Measurements from ENCODE around the gene CD38.

DNA sequence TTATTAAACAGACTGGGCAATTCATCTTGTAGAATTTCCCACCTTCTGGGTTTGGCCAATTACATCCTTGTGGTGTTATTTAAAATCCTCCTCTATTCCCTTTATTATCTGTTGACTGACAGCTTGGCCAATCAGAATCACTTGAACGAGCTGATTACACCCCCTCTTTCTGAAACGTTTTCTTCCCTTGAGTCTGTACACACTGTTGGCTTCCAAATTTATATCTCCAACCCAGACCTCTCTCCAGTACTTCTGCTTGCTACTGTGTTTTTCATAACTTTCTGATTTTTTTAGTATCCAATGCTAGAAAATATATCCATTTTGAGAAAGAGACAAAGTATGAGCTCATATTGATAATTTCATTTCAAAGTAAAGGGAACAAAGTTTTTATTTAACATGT is 14.8 kb downstream of the CD38 start:
- TF ChIP-seq, protein P1, sequence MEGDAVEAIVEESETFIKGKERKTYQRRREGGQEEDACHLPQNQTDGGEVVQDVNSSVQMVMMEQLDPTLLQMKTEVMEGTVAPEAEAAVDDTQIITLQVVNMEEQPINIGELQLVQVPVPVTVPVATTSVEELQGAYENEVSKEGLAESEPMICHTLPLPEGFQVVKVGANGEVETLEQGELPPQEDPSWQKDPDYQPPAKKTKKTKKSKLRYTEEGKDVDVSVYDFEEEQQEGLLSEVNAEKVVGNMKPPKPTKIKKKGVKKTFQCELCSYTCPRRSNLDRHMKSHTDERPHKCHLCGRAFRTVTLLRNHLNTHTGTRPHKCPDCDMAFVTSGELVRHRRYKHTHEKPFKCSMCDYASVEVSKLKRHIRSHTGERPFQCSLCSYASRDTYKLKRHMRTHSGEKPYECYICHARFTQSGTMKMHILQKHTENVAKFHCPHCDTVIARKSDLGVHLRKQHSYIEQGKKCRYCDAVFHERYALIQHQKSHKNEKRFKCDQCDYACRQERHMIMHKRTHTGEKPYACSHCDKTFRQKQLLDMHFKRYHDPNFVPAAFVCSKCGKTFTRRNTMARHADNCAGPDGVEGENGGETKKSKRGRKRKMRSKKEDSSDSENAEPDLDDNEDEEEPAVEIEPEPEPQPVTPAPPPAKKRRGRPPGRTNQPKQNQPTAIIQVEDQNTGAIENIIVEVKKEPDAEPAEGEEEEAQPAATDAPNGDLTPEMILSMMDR (IDR thresholded peaks at IDR 0.05; ENCODE audit: poor library complexity, severe bottlenecking): no peak
- no peak for TF ChIP-seq EP300 (conservative IDR thresholded peaks at IDR 0.05; ENCODE audit: poor library complexity, severe bottlenecking)
- TF ChIP-seq, protein P2, sequence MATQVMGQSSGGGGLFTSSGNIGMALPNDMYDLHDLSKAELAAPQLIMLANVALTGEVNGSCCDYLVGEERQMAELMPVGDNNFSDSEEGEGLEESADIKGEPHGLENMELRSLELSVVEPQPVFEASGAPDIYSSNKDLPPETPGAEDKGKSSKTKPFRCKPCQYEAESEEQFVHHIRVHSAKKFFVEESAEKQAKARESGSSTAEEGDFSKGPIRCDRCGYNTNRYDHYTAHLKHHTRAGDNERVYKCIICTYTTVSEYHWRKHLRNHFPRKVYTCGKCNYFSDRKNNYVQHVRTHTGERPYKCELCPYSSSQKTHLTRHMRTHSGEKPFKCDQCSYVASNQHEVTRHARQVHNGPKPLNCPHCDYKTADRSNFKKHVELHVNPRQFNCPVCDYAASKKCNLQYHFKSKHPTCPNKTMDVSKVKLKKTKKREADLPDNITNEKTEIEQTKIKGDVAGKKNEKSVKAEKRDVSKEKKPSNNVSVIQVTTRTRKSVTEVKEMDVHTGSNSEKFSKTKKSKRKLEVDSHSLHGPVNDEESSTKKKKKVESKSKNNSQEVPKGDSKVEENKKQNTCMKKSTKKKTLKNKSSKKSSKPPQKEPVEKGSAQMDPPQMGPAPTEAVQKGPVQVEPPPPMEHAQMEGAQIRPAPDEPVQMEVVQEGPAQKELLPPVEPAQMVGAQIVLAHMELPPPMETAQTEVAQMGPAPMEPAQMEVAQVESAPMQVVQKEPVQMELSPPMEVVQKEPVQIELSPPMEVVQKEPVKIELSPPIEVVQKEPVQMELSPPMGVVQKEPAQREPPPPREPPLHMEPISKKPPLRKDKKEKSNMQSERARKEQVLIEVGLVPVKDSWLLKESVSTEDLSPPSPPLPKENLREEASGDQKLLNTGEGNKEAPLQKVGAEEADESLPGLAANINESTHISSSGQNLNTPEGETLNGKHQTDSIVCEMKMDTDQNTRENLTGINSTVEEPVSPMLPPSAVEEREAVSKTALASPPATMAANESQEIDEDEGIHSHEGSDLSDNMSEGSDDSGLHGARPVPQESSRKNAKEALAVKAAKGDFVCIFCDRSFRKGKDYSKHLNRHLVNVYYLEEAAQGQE (IDR thresholded peaks at IDR 0.05; ENCODE audit: borderline replicate concordance): no peak
- no peak for TF ChIP-seq RAD21 (conservative IDR thresholded peaks at IDR 0.05)
- no peak for TF ChIP-seq EZH2 (IDR thresholded peaks at IDR 0.05; ENCODE audit: borderline replicate concordance, insufficient read depth, low read length, poor library complexity, severe bottlenecking)

All from neural cell (in vitro differentiated cells).